UCSD-AML1 (cell line): ENCODE results near the gene PLEKHG2.

Experiments used
- DNase-seq: peaks from one replicate; lab custom pipeline; 2025; ENCODE audit not compliant: unreplicated experiment; lab: John Stamatoyannopoulos, UW

Gene PLEKHG2

GRCh38 chr19:39384839-39385568, 27.5 kb upstream of the PLEKHG2 start:
- DNase-seq = no peak

- DNase-seq = no peak
Observed at GRCh38 chr19:39385629-39386411, 26.6 kb upstream of the PLEKHG2 start.

- no peak for DNase-seq
Observed at GRCh38 chr19:39386557-39386956, 25.9 kb upstream of the PLEKHG2 start.

GRCh38 chr19:39388657-39389056, 23.8 kb upstream of the PLEKHG2 start:
- DNase-seq = no peak

GRCh38 chr19:39389631-39390414, 22.6 kb upstream of the PLEKHG2 start:
- no peak for DNase-seq

- no peak for DNase-seq
Observed at GRCh38 chr19:39390451-39390750, 22.1 kb upstream of the PLEKHG2 start.

- peak; percentile 98 for DNase-seq
Observed at GRCh38 chr19:39390751-39391437, 21.6 kb upstream of the PLEKHG2 start, which contains the start of the genes MED29 and PAF1. Gene MED29 (plus strand): TSS chr19:39391378. CDS start chr19:39391423, 45 bp downstream. Gene PAF1 (minus strand): TSS chr19:39391106. CDS start chr19:39390864, 242 bp downstream.

- peak; percentile 91 for DNase-seq
Observed at GRCh38 chr19:39397360-39398296, 14.8 kb upstream of the PLEKHG2 start.

GRCh38 chr19:39398297-39398864, 14.1 kb upstream of the PLEKHG2 start:
- peak; percentile 80 for DNase-seq

GRCh38 chr19:39399668-39400050, 12.8 kb upstream of the PLEKHG2 start:
- DNase-seq = no peak

GRCh38 chr19:39400061-39400460, 12.4 kb upstream of the PLEKHG2 start:
- DNase-seq = no peak

- DNase-seq = no peak
Observed at GRCh38 chr19:39401070-39401548, 11.4 kb upstream of the PLEKHG2 start.

- peak; percentile 54 for DNase-seq
Observed at GRCh38 chr19:39401549-39402345, 10.7 kb upstream of the PLEKHG2 start.

- peak; percentile 93 for DNase-seq
Observed at GRCh38 chr19:39402346-39403300, 9.8 kb upstream of the PLEKHG2 start.

- DNase-seq = peak; percentile 92
Observed at GRCh38 chr19:39403331-39404312, 8.8 kb upstream of the PLEKHG2 start.

GRCh38 chr19:39405261-39405957, 7.1 kb upstream of the PLEKHG2 start:
- DNase-seq = no peak
